ENCODE data around the gene NGB.

Gene NGB

DNA sequence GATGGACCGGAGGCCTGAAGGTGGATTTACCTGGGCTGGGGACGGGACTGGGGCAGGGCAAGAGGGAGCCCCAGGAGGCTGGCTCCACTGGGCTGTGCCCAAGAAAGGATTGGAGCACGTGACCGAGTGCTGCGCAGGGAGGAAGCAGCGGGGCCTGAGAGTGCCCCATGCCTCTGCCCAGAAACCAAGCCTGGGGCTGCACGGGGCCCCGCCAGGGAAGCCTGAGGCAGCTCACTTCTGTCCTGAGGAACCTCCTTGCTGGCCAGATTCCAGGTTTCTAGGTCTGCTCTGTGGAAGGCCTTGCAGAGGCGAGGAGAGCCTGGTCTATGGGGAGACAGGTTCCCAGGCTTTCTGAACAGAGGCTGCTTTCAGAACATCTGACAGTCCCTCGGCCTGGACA lies 10.4 kb downstream of the NGB start:
- DNase-seq: no peak

GRCh38 chr14:77260199-77260598 lies 10.8 kb downstream of the NGB start:
- no peak for DNase-seq

DNA sequence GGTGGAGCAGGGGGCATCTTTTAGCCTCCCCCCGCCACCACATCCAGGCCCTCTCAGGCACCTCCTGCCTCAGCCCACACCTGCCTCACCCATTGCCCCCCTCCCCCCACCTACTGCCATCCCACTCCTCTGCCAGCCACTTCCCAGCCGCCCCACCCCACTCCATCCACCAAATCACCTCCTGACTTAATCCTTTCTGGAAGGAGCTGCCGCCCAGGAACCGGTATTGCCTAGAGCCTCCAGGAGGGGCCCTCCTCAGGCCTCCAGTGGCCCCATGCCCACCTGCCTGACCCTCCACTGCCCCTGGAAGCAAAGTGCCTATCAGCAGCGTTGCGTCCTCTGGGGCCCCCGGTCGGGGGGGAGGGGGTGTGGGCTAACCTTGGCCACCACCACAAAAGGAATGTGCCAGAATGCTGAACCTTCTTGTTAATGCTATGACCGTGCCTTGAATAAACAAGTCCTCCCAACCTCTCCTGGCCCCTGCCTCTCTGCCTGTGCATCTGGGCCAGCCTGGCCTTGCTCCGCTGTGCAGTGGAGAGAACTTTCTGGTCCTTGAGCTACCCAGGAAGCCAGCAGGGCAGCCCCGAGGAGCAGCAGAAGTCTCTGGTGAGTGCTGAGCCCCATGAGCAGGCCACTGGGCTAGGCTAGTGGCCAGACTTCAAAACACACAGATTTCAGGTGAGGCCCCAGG lies 11.8 kb downstream of the NGB start:
- no peak for DNase-seq

DNA sequence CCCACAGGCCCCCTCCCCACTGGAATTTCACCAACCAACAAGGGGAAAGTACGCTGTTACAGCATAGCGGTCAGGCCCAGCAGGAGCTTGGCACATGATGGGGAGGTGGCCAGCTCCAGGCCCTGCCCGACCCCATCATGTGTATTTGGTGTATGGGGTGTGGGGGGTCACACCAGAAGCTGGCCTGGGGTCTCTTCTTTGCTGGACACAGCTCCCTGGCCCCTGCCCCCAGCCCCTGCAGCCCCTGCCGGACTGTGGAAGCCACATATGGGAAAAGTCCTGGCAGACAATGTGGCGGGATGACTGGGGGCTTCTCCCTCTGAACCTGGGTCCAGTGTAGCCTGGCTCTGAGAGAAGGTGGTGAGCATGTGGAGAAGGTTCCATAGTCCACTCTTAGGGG lies 12.4 kb downstream of the NGB start:
- no peak for DNase-seq

DNA sequence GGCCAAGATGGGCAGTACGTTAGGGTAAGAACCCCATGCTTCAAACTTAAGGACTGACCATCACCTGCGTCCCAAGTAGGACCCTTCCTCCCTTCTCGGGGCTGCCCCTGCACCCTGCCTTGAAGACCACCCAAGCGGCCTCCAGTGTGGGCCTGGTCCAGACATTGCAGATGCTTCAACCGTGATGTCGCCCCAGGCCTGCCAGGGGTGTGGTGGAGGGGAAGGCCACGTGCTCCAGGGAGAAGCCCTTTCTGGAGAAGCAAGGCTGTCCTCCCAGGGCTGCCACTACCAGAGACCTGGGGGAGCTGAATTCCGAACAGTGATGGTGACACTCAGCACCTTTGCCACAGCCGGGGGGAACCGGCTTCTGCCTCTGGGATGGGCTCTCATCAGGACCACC lies 13.3 kb downstream of the NGB start:
- no peak for DNase-seq

DNA sequence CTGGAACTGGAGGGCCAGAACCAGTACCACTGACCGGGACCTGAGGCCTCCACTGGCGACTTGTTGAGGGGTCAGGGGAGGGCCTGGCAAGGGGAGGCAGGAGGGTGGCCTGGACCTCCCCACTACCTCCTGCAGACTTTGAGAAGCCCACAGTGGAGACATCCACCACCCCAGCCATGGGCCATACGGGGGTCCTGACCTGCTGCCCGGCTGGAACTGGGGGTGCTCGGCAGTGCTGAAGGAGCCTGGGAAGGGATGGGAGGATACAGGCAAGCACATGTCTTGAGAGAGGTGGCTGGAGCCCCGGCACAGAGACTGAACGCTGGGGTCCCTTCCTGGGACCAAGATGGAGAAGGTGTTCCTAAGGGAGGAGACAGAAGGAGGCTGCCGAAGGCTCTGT lies 14.3 kb downstream of the NGB start:
- no peak for DNase-seq

GRCh38 chr14:77253333-77254190 lies 17.4 kb downstream of the NGB start:
- no peak for DNase-seq

DNA sequence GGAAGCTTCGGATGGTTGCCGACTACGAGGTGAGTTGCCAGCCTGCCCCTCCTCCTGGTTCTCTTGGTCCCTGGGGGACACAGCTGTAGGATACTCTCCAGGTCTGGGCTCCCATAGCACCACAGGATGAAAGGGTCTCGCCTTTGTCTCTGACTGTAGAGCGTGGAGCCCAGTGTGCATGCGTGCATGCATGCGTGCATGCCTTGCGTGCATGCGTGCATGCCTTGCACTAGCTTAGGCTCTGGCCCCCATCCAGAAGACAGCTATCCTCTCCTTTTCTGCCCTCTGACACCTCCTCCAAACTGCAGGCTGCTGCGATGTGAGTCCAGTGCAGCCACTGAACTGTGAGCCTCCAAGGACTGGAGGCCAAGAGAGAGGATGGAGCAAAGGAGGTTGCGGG lies 19.1 kb downstream of the NGB start:
- DNase-seq: no peak

DNA sequence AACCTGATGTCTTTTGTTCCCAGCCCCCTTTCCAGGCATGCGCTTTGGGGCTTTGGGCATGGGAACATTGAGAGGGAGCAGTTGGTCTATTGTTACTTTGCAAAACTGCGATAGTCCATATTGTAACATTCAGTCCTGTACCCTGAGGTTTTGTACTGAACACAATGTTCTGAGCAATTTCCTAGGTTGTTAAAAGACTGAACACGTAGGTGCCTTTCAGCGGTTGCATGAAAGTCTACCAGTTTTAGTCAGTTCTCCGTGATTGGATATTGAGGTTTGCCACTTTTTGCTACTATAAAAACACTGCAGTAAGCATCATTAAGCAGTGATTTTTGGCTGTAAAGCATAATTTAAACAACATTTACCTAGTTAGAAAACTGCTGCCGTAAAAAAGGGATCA lies 20.1 kb downstream of the NGB start:
- no peak for DNase-seq

GRCh38 chr14:77249286-77249685 lies 21.7 kb downstream of the NGB start:
- no peak for DNase-seq

DNA sequence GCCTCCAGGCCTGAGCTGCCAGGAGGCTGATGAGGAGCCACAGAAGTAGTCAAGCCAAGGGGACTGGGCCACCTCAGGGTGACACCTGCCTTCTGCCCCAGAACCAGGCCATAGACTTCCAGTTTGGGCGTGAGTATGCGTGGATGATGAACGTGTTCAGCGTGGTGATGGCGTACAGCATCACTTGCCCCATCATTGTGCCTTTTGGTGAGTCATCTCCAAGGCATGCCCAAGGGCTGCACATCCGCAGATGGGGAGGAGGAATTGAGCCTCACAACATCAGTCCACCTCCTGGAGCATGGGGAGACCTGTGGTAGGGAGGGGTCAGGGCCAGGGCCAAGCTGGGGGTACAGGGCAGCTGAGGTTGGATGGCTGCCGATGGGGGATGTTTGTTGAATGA lies 22.3 kb downstream of the NGB start:
- no peak for DNase-seq

- DNase-seq: no peak
These were observed 24.2 kb downstream of the NGB start for GRCh38 chr14:77246784-77247183.

DNA sequence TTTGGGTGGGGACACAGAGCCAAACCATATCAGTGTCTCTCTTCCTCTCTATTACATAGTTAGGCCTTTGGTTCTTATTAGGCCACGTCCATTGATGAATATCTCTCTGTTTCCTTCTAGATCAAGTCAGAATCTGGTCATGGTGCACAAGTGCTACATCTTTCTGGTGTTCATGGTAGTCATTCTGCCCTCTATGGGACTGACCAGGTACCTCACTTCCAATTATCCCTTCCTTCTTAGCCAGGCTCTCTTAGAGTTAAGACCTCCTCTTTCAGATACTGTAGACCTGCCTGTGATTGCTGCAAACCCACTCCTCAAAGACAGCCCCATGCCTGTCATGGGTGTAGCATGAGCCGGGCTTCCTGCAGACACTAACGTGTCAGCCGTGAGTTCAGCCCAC lies 25.2 kb downstream of the NGB start:
- DNase-seq: no peak

DNA sequence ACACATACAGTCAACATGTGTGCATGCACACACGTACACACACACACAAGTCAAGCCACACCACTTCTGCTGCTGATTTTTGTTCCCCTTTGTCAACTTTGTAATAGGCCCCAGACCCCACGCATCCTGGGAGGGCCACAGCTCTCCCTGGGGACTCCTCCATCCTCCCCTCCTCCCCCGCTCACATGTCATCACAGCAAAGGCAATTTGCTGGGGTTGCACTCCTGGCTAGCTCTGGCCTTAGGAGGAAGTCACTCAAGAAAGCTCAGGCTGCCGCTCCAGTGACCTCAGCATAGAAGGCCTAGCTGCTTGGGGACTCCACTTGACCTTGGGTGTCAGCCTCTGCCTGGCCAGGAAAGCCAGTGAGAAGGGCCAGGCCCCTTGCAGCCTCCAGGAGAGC lies 27.2 kb downstream of the NGB start:
- DNase-seq: no peak

- no peak for DNase-seq
These were observed 28.3 kb downstream of the NGB start for GRCh38 chr14:77242752-77243151.

DNA sequence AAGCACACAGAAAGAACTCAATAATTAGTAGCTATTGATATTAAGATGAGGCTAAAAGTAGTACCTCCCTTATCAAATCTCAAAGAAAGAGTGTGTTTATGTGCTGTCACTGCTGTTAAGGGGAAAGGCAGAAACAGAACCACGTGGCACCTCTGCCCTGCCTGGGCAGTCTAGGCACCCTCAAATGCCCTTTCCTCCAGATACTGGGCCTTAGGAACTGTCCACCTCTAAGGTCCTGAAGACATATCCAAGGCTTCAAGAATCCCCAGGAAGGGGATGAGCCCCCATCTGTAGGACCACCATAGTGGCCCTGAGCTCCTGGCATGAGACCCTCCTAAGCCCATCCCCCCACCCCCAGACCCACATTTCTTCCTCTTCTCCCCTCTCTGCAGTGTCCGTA lies 29.1 kb downstream of the NGB start:
- DNase-seq: no peak

DNA sequence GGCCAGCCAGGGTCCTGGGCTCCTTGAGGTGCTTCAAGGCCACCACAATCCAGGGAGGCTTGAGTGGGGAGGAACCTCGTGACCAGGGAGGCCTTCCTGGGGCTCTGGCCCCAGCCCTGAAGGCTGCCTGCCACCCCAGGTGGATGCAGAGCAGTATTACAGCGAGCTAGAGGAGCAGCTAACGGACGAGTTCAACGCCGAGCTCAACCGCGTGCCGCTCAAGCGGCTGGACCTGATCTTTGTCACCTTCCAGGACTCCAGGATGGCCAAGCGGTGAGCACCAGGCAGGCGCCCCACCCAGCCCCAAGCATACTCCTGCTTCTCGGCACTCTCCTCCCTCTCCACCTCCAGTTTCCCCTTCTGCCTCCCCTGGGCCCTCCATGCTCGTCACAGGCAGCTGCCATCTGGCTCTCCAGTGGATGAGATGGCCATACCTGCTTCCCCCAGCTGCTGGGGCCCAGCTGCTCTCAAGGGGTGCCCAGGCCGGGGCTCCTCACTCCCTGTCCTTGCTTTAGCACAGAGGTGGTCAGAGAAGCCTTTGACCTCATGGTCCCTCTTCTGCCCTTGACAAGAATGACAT lies 30.6 kb downstream of the NGB start:
- no peak for DNase-seq

- no peak for DNase-seq
These were observed 31.6 kb downstream of the NGB start for GRCh38 chr14:77239412-77239811.

- no peak for DNase-seq
These were observed 32.0 kb downstream of the NGB start for GRCh38 chr14:77238996-77239395.

DNA sequence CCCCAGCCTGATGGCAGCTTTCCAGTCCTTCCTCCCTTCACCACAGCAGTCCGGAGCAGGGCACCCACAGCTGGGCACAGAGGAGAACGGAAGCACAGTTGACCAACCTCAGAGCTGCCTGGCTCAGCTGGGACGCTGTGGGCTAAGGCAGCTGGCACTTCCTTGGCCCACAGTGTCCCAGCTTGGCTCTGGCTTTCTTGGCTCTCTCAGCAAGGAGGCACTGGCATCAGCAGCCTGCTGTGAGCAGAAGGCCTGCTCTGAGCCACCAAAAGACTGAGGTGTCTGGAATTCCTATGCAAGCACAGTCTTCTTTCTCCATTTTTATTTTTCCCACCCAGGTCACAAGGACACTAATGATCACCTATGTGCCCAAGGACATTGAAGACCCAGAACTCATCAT lies 32.6 kb downstream of the NGB start:
- DNase-seq: no peak

GRCh38 chr14:77236814-77237213 lies 34.2 kb downstream of the NGB start:
- no peak for DNase-seq

DNA sequence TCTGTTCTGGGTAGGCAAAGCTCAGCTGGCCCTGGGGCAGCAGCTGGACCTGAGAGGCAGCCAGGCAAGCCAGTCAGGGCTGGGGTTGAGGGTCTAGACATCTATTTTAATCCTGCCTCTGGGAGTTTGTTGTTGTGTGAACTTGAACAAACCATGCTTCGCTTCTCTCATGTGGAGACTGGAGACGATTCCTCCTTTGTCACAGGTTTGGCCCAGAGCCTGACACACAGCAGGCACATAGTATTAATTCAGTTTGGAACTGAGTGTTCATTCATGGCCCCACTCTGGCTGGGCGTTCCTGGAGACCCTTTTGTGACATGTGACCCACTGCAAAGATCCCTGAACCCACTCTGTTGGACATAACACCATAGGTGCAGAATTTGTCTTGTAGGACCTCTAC lies 39.3 kb downstream of the NGB start:
- no peak for DNase-seq

DNA sequence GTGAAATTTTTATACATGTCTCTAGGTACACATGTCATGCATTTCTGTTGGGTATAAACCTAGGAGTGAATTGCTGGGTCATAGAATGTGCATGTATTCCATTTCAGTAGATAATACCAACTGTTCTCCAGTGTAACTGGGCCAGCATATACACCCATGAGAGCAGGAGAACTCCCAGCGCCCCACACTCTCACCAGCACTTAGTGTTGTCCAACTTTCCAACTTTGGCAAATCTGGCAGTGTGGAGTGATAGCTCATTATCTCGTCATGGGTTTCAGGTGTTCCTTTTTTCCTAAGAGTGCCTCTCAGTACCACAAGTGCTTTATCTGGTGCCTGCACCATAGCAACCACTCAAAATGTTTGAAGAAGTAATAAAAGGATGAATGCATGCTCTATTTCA lies 40.1 kb downstream of the NGB start:
- DNase-seq: no peak

DNA sequence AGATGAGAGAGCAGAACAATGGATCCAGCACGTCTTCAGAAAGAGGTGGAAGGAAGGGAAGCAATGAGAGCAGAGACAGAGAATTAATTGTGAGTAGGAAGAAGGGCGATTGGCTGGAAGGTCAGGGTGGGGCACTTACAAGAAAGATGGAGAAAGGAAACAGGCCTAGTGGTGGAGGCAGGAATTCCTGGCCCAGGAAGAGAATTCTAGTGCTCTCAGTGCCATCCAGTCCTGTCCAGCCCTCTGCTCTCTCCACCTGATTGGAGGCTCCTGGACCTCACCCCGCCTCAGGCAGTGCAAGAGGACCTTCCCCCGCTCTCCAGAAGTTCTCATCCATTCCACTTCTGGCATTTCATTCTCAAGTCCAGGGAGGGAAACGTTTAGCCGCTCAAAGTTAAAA lies 43.0 kb downstream of the NGB start:
- no peak for DNase-seq

All from CD4-positive, alpha-beta T cell treated with Interleukin-6 for 4 hours (primary cell).